Cerebellar cortex (tissue), 1 donor: Measurements from ENCODE around the gene RPL36.
"Not testable (repeated sequence)": the region's sequence is repeated elsewhere in the genome, so short reads cannot be mapped to it uniquely, and the experiment has no call there.

Experiments
- DNase-seq: peaks from one replicate; pipeline ENCODE4 v3.0.0-alpha.2; 2015; ENCODE audit warnings: low spot score

RPL36 gene

DNA sequence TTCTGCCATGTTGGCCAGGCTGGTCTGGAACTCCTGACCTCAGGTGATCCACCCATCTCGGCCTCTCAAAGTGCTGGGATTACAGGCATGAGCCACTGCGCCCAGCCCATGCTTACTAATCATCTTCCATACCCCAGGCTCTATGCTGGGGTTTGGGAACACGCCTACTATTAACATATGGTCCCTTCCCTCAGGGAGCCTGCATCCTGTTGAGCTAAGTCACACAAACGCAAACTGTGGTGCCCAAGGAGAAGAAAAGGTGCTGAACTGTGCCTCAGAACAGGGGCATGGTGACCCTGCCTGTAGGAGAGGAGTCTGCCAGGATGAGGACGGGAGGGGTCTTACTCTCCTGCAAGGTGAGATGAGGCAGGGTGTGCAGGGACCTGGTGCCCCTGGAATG is 15.4 kb upstream of the RPL36 start:
- DNase-seq: no peak

DNA sequence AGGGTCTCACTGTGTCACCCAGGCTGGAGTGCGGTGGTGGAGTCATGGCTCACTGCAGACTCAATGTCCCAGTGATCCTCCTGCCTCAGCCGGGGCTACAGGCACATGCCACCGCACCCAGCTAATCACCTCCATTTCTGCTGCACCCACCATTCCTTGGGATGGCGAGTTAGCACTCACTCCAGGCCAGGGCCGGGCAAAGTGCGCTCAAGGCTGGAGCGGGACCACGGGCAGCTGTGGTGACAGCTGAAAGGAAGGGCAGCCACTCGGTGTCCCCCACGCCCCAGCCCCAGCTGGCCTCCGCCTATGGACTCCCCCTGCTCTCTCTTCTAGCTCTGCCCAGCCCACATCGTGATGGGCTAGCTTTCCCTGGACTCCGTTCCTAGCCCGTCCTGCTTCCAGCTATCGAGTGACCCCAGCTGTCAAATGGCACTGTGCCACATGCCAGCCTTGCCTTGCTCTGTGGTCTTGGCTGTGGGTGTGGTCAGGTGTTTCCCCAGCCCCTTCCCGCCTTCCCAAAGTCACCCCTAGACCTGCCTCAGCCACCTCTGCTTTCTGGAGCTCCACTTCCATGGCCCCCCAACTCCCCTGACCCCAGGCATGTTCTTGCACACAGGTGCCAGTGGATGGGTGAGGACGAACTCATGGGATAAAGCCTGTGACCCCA is 13.9 kb upstream of the RPL36 start:
- DNase-seq: no peak

GRCh38 chr19:5676772-5677105 is 13.4 kb upstream of the RPL36 start:
- DNase-seq: no peak

DNA sequence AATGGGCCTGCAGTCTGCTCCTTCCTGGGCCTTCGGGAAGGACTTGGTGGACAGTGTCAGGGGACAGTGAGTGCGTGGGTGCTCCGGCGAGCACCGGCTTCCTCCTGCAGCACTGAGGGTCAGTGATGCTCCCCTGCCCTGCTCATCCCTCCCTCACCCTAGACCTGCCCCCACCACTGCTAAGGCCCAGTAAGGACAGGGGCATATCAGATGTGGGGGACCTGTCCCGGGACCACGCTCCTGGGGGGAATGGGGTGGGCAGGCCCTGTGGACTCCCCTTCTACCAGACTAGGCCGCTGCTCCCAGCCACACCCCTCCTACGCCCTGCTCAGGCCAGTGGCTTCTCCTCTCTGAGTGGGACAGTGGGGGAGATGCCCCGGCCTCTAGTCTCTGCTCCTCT is 13.0 kb upstream of the RPL36 start:
- DNase-seq: no peak

- DNase-seq: no peak
Measured at GRCh38 chr19:5677580-5677979, 12.5 kb upstream of the RPL36 start.

DNA sequence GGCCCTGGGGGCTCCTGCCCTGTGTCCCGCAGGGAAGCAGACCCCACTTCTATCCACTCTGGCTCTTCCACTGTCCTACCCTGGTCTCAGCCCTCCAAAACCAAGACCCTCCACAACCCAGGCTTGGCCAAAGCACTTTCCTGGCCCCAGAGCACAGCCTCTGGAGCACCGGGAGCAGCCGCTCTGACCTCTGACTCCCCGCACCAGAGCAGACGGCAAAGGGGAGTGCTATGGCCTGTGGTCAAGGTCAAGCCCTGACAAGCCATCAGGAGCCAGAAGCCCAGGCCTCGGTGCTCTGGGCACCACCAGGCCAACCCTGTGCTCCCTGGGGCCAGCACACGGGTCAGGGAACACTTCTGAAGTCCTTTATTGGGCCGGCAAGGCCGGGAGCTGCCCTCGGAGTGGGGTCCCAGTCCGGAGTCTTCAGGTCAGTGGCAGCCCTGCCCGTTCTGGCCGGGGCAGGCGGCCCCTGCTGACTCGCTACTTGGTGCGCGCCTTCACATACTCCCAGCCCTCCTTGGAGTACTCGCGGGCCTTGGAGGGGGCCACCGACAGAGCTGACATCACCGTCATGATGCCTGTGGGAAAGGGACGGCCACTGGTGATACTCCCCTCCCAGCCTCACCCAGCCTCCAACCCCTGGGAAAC is 11.9 kb upstream of the RPL36 start:
- no peak for DNase-seq

GRCh38 chr19:5679289-5680083 is 10.6 kb upstream of the RPL36 start:
- no peak for DNase-seq

GRCh38 chr19:5680084-5680436 is 10.0 kb upstream of the RPL36 start:
- DNase-seq: no peak

DNA sequence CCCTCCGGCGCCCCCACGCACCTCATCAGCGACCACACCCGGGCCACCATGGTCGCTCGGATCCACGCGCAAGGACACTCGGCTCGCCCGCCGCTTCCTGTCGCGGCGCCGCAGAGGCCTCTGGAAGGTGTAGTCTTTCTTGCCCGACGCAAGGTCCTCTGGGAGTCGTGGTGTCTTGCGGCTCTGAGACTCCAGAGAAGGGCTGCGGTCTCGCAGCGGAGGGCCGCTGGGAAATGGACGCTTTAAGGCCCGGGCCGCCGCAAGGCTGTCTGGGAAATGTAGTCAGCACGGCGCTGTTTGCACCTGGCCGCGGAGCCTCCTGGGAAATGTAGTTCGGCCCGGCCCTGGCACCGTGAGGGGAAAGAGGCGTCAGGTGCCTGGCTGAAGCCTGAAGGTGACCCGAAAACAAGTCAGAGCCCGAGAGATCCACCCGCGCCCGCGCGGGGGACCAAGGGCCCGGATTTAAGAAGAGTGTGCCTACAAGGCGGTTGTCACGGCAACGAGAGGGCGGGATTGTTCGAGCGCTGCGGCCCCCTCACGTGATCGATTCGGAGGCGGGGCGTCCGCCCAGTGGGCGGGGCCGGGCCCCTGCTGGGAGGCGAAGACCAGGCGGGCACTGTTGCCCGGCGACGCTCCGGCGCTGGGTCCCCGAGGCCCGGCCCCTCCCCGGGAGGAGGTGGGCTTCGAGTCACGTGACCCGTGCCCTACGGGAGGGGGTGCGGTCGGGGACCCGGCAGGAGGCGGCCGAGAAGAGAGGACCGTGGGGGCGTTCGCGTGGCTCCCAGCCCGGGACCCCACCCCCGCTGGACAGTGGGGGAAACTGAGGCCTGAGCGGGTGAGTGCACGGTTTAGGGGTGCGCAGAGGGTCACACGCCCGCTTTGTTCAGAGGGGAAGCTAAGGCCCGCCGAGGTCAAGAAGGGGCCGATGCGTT is 9.4 kb upstream of the RPL36 start, which contains the start of the genes HSD11B1L and MICOS13:
HSD11B1L (plus strand) TSS at position 591 of the 932 bp plus-strand sequence. CDS start 3,806 bp downstream, outside the sequence.
MICOS13 (minus strand) TSS at position 80 of the 932 bp plus-strand sequence; CDS start at position 50, 30 bp downstream.
- peak; percentile 99 for DNase-seq

- DNase-seq: no peak
Measured at GRCh38 chr19:5681391-5682106, 8.5 kb upstream of the RPL36 start.

- no peak for DNase-seq
Measured at GRCh38 chr19:5682107-5682482, 8.0 kb upstream of the RPL36 start.

- no peak for DNase-seq
Measured at GRCh38 chr19:5683177-5683886, 6.8 kb upstream of the RPL36 start.

- DNase-seq: no peak
Measured at GRCh38 chr19:5684694-5685430, 5.2 kb upstream of the RPL36 start.

DNA sequence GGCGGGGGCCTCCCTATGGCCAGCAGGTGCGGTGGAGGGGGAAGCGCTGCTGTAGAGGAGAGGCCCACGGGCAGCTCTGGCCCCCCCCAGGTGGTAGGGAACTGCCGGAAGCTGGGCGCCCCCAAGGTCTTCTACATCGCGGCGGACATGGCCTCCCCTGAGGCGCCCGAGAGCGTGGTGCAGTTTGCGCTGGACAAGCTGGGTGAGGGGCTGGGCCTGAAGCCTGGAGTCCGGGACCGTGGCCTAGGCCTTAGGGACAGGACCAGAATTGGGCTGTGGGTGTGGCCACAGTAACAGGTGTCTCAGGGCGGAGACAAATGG is 3.8 kb upstream of the RPL36 start:
- DNase-seq: no peak

- peak; percentile 85 for DNase-seq
Measured at GRCh38 chr19:5686647-5687359, 3.3 kb upstream of the RPL36 start.

DNA sequence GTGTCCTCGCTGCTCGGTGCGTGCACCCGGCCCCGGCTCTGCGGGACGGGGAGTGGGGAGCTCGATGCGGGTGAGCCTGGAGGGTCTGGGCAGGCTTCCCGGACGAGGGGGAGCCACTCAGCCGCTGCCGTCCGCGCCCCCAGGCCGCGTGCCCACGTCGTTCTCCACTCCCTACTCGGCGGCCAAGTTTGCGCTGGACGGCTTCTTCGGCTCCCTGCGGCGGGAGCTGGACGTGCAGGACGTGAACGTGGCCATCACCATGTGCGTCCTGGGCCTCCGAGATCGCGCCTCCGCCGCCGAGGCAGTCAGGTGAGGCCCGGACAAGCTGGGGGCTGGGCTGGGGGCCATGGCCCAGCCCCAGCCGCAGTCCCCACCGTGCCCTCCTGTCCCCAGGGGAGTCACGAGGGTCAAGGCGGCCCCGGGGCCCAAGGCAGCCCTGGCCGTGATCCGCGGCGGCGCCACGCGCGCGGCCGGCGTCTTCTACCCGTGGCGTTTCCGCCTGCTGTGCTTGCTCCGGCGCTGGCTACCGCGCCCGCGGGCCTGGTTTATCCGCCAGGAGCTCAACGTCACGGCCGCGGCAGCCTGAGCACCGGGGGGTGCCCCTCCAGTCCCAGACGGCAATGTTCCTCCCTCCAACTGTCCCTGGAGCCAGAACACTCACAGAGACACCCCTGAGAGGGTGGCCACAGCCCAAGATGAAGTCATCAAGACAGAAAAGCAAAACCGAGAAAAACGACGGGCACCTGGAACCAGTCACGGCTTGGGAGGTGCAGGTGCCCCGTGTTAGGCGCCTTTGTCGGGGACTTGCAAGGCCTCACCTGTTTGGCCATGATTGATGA is 2.5 kb upstream of the RPL36 start:
- no peak for DNase-seq

GRCh38 chr19:5688262-5688881 is 1.7 kb upstream of the RPL36 start:
- not testable (repeated sequence) for DNase-seq
